ENCODE results near the gene MMP17. TPM values are rescaled to one million over a fixed set of nuclear protein-coding genes. Genes with fewer than 3 reads are reported as not detected.

MMP17 gene
- total RNA-seq, 2 experiments from 2014 or later, result not detected

GRCh38 chr12:131851741-131852550, 23.8 kb downstream of the MMP17 start:
- H3K4me3 ChIP-seq (ENCODE audit: low read depth, low read length, poor library complexity, severe bottlenecking), result no peak overlapping the region
- H3K36me3 ChIP-seq (ENCODE audit: insufficient read depth, low read length), result no peaks in the 10 kb centered on the region
- H3K79me2 ChIP-seq (ENCODE audit: insufficient read depth, low read depth, low read length), result no peaks in the 10 kb centered on the region
- no peaks in the 10 kb centered on the region for H3K9me3 ChIP-seq (ENCODE audit: low read length)
- no peaks in the 10 kb centered on the region for H3K4me1 ChIP-seq (ENCODE audit: insufficient read depth, low read length, poor library complexity, severe bottlenecking)
- no peak overlapping the region for H2AFZ ChIP-seq (ENCODE audit: low read length)
- DNase-seq (ENCODE audit: low spot score), result no peak
- POLR2A ChIA-PET, result no interaction called here
- no peak overlapping the region for H3K4me2 ChIP-seq (ENCODE audit: low read length)
- no peaks in the 10 kb centered on the region for H3K9me2 ChIP-seq (ENCODE audit: insufficient read depth, low read length)
- H3K27ac ChIP-seq (ENCODE audit: low read depth, low read length, poor library complexity, severe bottlenecking), result no peak overlapping the region
- H4K20me1 ChIP-seq (ENCODE audit: insufficient read depth, low read length), result no peaks in the 10 kb centered on the region
- intact Hi-C loops (cut with micrococcal nuclease; ENCODE audit: unreplicated experiment), result loop anchor here (5.0 kb wide), 1 partner anchor 150 kb away; no protein-coding TSS in a partner anchor
- CTCF ChIA-PET (ENCODE audit: unreplicated experiment), result no interaction called here
- BruUV-seq (replicated peaks), result no TSS peak
- TF ChIP-seq CTCF (conservative IDR thresholded peaks at IDR 0.05; ENCODE audit: low read length) (no peak), EZH2phosphoT487 (IDR thresholded peaks at IDR 0.05; ENCODE audit: borderline replicate concordance, low read depth, low read length) (no peak)

GRCh38 chr12:131852551-131853299, 24.5 kb downstream of the MMP17 start:
- Histone ChIP-seq H3K79me2 (ENCODE audit: insufficient read depth, low read depth, low read length) (no peaks in the 10 kb centered on the region), H4K20me1 (ENCODE audit: insufficient read depth, low read length) (no peaks in the 10 kb centered on the region), H3K27ac (ENCODE audit: low read depth, low read length, poor library complexity, severe bottlenecking) (no peak overlapping the region), H3K4me2 (ENCODE audit: low read length) (no peak overlapping the region), H3K4me3 (ENCODE audit: low read depth, low read length, poor library complexity, severe bottlenecking) (no peak overlapping the region), H3K9me3 (ENCODE audit: low read length) (no peaks in the 10 kb centered on the region), H3K9me2 (ENCODE audit: insufficient read depth, low read length) (no peaks in the 10 kb centered on the region), H3K4me1 (ENCODE audit: insufficient read depth, low read length, poor library complexity, severe bottlenecking) (no peaks in the 10 kb centered on the region), H2AFZ (ENCODE audit: low read length) (no peak overlapping the region), H3K36me3 (ENCODE audit: insufficient read depth, low read length) (no peaks in the 10 kb centered on the region)
- intact Hi-C loops (cut with micrococcal nuclease; ENCODE audit: unreplicated experiment), result loop anchor here (5.0 kb wide), 1 partner anchor 150 kb away; no protein-coding TSS in a partner anchor
- CTCF ChIA-PET (ENCODE audit: unreplicated experiment), result no interaction called here
- no TSS peak for BruUV-seq (replicated peaks)
- DNase-seq (ENCODE audit: low spot score), result no peak
- POLR2A ChIA-PET, result interaction anchor here (0.6 kb wide), 1 partner anchor 997 kb away, joined by 3 read pairs; no protein-coding TSS in a partner anchor
- TF ChIP-seq EZH2phosphoT487 (IDR thresholded peaks at IDR 0.05; ENCODE audit: borderline replicate concordance, low read depth, low read length) (no peak), CTCF (conservative IDR thresholded peaks at IDR 0.05; ENCODE audit: low read length) (no peak)

All from OCI-LY7 (cell line).